Spleen (tissue), 13 donors: Measurements from ENCODE around the gene RPL37. TPM values are rescaled to one million over a fixed set of nuclear protein-coding genes. Genes with fewer than 3 reads are reported as not detected.
"Not testable (repeated sequence)": the region's sequence is repeated elsewhere in the genome, so short reads cannot be mapped to it uniquely, and the experiment has no call there.

Experiments
- DNase-seq: peaks from one replicate; pipeline ENCODE4 v3.0.0-alpha.2; 2020
- H3K27ac ChIP-seq, 8 donors: fragments of 200-600 bp; sonication (generic) in 7 of 8; 1 replicate in 4 of 8; 2 replicates in 4 of 8; pipeline versions ENCODE4 v1.5.0 to v1.8.0; 2016 to 2021; ENCODE audit warnings: inconsistent platforms in 4 of 8, mild to moderate bottlenecking in 4 of 8, moderate library complexity in 1 of 8
- H3K27me3 ChIP-seq, 7 donors: fragments of 200-600 bp; sonication (generic) in 6 of 7; replicated peaks in 1 of 7; 1 replicate in 4 of 7; 2 replicates in 3 of 7; pipeline versions ENCODE4 v1.5.0 to v1.8.0; 2016 to 2021; ENCODE audit warnings: inconsistent platforms in 3 of 7, mild to moderate bottlenecking in 1 of 7
- H3K36me3 ChIP-seq, 6 donors: fragments of 200-600 bp; sonication (generic) in 5 of 6; 1 replicate in 4 of 6; 2 replicates in 2 of 6; pipeline versions ENCODE4 v1.5.0 to v1.8.0; 2016 to 2021; ENCODE audit warnings: inconsistent platforms in 2 of 6
- H3K4me1 ChIP-seq, 6 donors: fragments of 200-600 bp; sonication (generic) in 5 of 6; 1 replicate in 3 of 6; 2 replicates in 3 of 6; pipeline versions ENCODE4 v1.5.0 to v1.8.0; 2016 to 2021; ENCODE audit warnings: inconsistent platforms in 3 of 6
- H3K4me3 ChIP-seq, 8 donors: fragments of 200-600 bp; sonication (generic) in 7 of 8; 1 replicate in 4 of 8; 2 replicates in 4 of 8; pipeline versions ENCODE4 v1.5.0 to v1.8.0; 2016 to 2021; ENCODE audit warnings: inconsistent platforms in 4 of 8, mild to moderate bottlenecking in 4 of 8, moderate library complexity in 2 of 8
- H3K9me3 ChIP-seq, 8 donors: fragments of 200-600 bp; sonication (generic) in 7 of 8; 1 replicate in 4 of 8; 2 replicates in 4 of 8; pipeline versions ENCODE4 v1.5.0 to v1.8.0; 2016 to 2021; ENCODE audit warnings: inconsistent platforms in 4 of 8
- CTCF ChIP-seq, 11 experiments: fragments of 200-600 bp in 7 of 11; fragments of 450-650 bp in 4 of 11; sonication (generic) in 4 of 11; IDR thresholded peaks in 8 of 11; conservative IDR thresholded peaks in 3 of 11; 1 replicate in 7 of 11; 2 replicates in 4 of 11; pipeline versions ENCODE4 v1.4.0 to v1.8.0; 2016 to 2021; ENCODE audit warnings: antibody characterized with exemption in 11 of 11, inconsistent platforms in 4 of 11, mild to moderate bottlenecking in 1 of 11
- POLR2A ChIP-seq, 3 donors: fragments of 450-650 bp; IDR thresholded peaks; one replicate each; pipeline ENCODE4 v1.5.1; 2017; ENCODE audit warnings: antibody characterized with exemption in 3 of 3, mild to moderate bottlenecking in 1 of 3
- POLR2AphosphoS5 ChIP-seq, 3 donors: sonication (generic); formaldehyde crosslinking; IDR thresholded peaks; one replicate each; pipeline ENCODE4 v1.5.1; 2017; ENCODE audit warnings: antibody characterized with exemption in 3 of 3
- WGBS, 5 donors: extraction: QIAGEN DNeasy Blood & Tissue Kit in 3 of 5; methylation state at CpG; one replicate each; pipeline versions ENCODE4 v1.1.5 to v1.1.7; 2013 to 2018; 5-methylcytosine and 5-hydroxymethylcytosine counted together
- intact Hi-C: fragments of 100-400 bp; cut with DNase I; formaldehyde crosslinking; loops from one replicate; pipeline ENCODE4 v1.15.0; 2023; ENCODE audit warnings: low total_unique reads
- long read RNA-seq, 2 donors: transcript quantifications; one replicate each; lab custom pipeline, GENCODE V29; 2026
- polyA plus RNA-seq, 3 donors: library from polyadenylated mRNA; stranded (reverse); fragments of 200-250 nt; gene quantifications; one replicate each; pipeline ENCODE4 v1.2.1, GENCODE V29; 2013
- total RNA-seq, 7 donors: library from RNA; depleted of rRNA in 3 of 7; stranded (reverse); fragments of >200 nt in 3 of 7; fragmentation: NEBNext Ultra II Directional in 4 of 7; extraction: Animal tissue kit (Norgen Biotek cat#: 25700) in 4 of 7; gene quantifications; one replicate each; pipeline versions ENCODE4 v1.1.0 to v1.2.1, GENCODE V29; 2016 to 2021
- donor health status: healthy with polysubstance abuse.
- donor health status: DM: no; HTN: no; CAD: no; lungs with moderate emphysema.
- donor health status: DM: no; HTN: no; CAD: no.
- donor health status: Bipolar disorder and iron deficiency.
- donor health status: healthy.
- donor health status: DM: no; HTN: no; CAD: no.
- donor health status: DM: yes; HTN: yes; CAD: no.

RPL37 gene
- total RNA-seq (1,000 to 10,000 TPM in 4 of 7 donors, 100 to 1,000 TPM in 3; 278 to 1,416 (median 1,048) TPM), polyA plus RNA-seq (1,000 to 10,000 TPM; 2,182 to 5,876 (median 5,099) TPM)
- long read RNA-seq, donor 1, full-length matches to known transcripts = 727 of 1,097 reads
- long read RNA-seq, donor 1, partial matches to known transcripts = 349 of 1,097 reads
- long read RNA-seq, donor 1, other reads (novel, unspliced or antisense) = 21 of 1,097 reads
- long read RNA-seq, donor 2, full-length matches to known transcripts = 701 of 961 reads
- long read RNA-seq, donor 2, partial matches to known transcripts = 228 of 961 reads
- long read RNA-seq, donor 2, other reads (novel, unspliced or antisense) = 32 of 961 reads

GRCh38 chr5:40834849-40835787, at the start of gene RPL37:
TSS of gene RPL37 (minus strand) at chr5:40835222. CDS start at chr5:40835185, 37 bp downstream.
- TF ChIP-seq POLR2AphosphoS5 (IDR thresholded peaks at IDR 0.05) (peak; percentile 97 to 98 (median 98)), CTCF (IDR thresholded peaks at IDR 0.05 in 8 of 11, conservative IDR thresholded peaks at IDR 0.05 in 3 of 11) (peak in 5 of 11 experiments; percentile 15 to 48 (median 24)), POLR2A (IDR thresholded peaks at IDR 0.05) (peak; percentile 24 to 49 (median 48))
- no peaks in the 10 kb centered on the region for H3K9me3 ChIP-seq
- WGBS, 5 donors = 4 to 11% (median 6%) methylated on average over 52 to 61 of the region's 61 CpGs
- peak; percentile 98 for DNase-seq
- H3K27ac ChIP-seq = peak within 1 kb of the TSS; percentile 84 to 97 (median 95)
- H3K27me3 ChIP-seq = no peaks in the 10 kb centered on the region
- peaks cover 15 to 74% (median 32%) of the 10 kb centered on the region in 6 donors for H3K4me1 ChIP-seq
- intact Hi-C loops = no loop called here
- H3K36me3 ChIP-seq = peaks cover 2 to 43% (median 34%) of the 10 kb centered on the region in 6 donors
- H3K4me3 ChIP-seq = peak within 1 kb of the TSS; percentile 55 to 80 (median 66)

- H3K27me3 ChIP-seq, DNase-seq, H3K9me3 ChIP-seq, H3K27ac ChIP-seq, H3K4me3 ChIP-seq, H3K4me1 ChIP-seq, intact Hi-C loops, H3K36me3 ChIP-seq: not testable (repeated sequence)
- WGBS, 5 donors = 53 to 86% (median 64%) methylated on average over 1 of the region's 1 CpG
These were observed 48.0 kb upstream of the RPL37 start for GRCh38 chr5:40883051-40883450.

- intact Hi-C loops = no loop called here
- Histone ChIP-seq H3K4me3 (no peak overlapping the region), H3K36me3 (no peaks in the 10 kb centered on the region), H3K9me3 (peaks cover 0 to 10% (median 4%) of the 10 kb centered on the region in 8 donors), H3K27me3 (no peaks in the 10 kb centered on the region), H3K4me1 (peaks cover 0 to 8% (median 4%) of the 10 kb centered on the region in 6 donors), H3K27ac (no peak overlapping the region)
- TF ChIP-seq POLR2AphosphoS5 (IDR thresholded peaks at IDR 0.05) (no peak), POLR2A (IDR thresholded peaks at IDR 0.05) (no peak), CTCF (IDR thresholded peaks at IDR 0.05 in 8 of 11, conservative IDR thresholded peaks at IDR 0.05 in 3 of 11) (no peak)
- no peak for DNase-seq
- WGBS, 5 donors = 85 to 96% (median 90%) methylated on average over 4 of the region's 4 CpGs
These were observed 47.3 kb upstream of the RPL37 start for GRCh38 chr5:40882291-40882690.

- TF ChIP-seq POLR2A (IDR thresholded peaks at IDR 0.05) (no peak), CTCF (IDR thresholded peaks at IDR 0.05 in 8 of 11, conservative IDR thresholded peaks at IDR 0.05 in 3 of 11) (peak in 9 of 11 experiments; percentile 30 to 70 (median 58))
- DNase-seq = no peak
- intact Hi-C loops = loop anchor here (5.0 to 10.0 kb wide), 2 partner anchors 125 to 1167 kb away; partner anchors contain the start of gene TTC33
- H3K4me1 ChIP-seq = peaks cover 0 to 8% (median 4%) of the 10 kb centered on the region in 6 donors
- WGBS, 5 donors = 35 to 40% (median 36%) methylated on average over 10 of the region's 10 CpGs
- no peak overlapping the region for H3K27ac ChIP-seq
- H3K4me3 ChIP-seq = no peak overlapping the region
- no peaks in the 10 kb centered on the region for H3K27me3 ChIP-seq
- peaks cover 0 to 14% (median 6%) of the 10 kb centered on the region in 8 donors for H3K9me3 ChIP-seq
- H3K36me3 ChIP-seq = no peaks in the 10 kb centered on the region
These were observed 44.3 kb upstream of the RPL37 start for GRCh38 chr5:40879163-40879942.
